GM19025 (cell line): Measurements from ENCODE around the gene KDM4C.
A peak's percentile ranks its signal among the peaks of the same experiment; 100 is the strongest.

ENCODE experiments used
- ATAC-seq: cut with Tn5 transposase; IDR thresholded peaks from one replicate; pipeline ENCODE4 v1.9.1; 2021; ENCODE audit warnings: mild to moderate bottlenecking, low read depth, moderate library complexity; ENCODE audit not compliant: unreplicated experiment

The KDM4C gene

DNA sequence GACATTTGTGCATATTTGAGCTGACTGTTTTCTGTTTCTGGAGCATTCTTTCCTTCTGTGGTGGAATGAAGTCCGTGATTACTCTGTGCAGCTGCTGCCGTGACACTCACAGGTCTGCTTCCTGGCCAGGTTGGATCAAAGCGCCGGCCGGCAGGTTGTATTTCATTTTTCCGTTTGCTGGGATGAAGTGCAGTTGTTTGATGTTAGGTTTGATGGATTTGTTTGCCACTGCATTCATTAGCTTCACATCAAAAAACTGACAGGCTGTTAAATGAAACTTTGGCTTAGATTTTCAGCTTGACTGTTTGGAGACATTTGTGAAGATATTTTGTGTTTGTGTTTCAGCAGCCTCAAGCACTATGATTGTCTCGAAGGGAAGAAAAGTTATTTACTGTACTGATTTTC lies 140.1 kb downstream of the KDM4C start:
- no peak for ATAC-seq

DNA sequence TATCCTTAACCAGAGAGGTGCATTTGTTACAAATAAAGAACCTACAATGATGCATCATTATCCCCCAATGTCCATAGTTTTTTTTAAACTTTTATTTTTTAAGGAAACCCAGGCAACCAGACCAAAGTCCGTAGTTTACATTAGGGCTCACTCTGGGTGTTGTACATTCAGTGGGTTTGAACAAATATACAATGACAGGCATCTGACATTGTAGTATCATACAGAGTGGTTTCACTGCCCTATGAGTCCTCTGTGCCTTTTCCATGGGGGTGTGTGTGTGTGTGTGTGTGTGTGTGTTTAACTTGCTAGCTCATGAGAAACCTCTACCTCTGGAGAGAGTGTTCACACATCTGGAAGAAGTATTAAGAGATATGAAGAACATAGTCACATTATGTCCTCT lies 141.5 kb downstream of the KDM4C start:
- no peak for ATAC-seq

DNA sequence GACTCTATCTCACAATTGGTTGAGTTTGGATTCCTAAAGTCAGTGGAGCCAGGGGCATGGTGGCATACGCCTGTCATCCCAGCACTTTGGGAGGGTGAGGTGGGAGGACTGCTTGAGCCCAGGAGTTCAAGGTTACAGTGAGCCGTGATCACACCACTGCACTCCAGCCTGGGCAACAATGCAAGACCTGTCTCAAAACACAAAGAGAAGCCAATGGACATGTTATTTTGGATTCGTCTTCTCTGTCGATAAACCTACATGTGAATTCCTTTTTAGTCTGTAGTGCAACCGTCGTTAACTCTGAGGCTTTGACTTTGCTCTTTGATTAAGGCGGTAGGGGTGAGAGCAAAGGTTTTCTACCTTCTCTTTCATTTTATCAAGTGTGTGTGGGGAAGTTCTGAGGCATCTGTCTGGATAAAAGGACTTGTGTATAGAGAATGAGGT lies 142.7 kb downstream of the KDM4C start:
- ATAC-seq = no peak

DNA sequence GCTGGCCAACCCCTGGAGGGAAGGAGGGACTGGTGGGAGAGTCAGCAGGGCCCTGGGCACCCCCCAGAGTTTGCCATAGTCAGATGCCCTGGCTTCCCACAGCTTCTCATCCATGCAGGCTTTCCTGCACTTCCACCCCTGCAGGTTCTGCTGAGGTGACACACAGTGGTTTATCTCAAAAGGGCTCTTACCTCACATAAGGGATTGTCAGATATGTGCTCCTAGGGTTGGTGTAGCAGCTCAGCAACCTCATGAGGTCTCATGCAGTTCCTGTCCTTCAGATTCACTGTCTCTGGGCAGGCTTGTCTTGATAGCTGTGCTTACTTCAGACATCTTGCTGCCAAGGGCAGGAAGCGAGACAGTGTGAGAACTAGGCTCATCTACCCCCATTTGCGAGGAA lies 143.4 kb downstream of the KDM4C start:
- ATAC-seq = no peak

DNA sequence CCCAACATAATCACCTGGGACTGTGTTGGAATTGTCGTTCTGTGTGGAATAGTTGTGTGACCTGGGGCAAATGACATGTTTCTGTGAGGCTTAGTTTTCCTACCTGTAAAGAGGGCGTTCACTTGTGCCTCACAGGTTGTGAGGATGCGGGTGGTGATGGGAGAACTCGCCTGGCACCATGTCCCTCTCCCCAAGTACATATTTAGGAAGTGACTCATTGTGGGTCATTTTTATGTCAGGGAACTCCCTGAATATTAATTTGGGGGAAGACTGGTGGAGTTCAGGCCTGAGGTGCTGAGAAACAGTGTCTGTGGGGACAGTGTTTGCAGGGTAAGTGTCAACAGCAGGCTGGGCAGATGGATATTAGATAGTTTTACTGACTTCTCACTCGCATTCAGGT lies 144.7 kb downstream of the KDM4C start:
- ATAC-seq = peak; percentile 58

DNA sequence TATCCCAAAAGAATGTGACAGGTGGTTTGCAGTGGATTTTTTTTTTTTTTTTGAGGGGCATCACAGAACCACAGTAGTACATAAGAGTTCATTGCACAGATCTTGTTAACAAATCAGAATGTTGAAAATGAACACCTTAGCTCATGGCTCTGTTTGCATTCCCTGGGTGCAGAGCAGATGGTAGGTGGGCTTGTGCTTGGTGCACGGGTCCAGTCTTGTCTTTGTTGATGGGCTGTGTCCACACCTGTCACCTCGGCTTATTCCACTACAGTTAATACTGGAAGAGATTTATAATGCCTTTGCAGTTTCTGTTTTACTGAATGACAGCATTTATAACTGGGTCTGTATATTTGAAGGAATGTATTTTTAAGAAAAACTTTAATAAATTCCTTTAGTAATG lies 146.6 kb downstream of the KDM4C start:
- no peak for ATAC-seq

DNA sequence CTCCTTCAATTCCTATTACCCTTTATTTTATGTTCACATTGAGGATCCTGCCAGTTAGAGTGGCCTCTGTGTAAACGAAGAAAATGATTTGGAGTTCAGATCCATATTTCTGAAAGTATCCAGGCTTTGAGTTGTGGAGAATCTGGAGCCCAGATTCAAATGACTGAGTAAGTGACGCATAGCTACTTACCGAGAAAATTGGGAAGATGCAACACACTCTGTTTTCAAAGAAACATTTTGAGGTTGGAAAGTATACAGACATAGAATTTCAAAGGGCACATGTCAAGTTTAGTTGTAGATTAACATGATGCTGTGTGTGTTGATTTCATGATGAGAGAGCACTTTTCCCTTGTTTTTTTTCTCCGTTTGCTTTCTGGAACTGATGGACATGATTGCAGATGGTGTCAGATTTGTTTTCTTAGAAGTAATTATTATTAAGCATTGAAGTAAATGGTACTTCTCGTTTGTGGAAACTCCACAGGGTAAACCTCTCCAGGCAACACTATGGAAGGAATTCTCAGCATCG lies 148.1 kb downstream of the KDM4C start:
- no peak for ATAC-seq

DNA sequence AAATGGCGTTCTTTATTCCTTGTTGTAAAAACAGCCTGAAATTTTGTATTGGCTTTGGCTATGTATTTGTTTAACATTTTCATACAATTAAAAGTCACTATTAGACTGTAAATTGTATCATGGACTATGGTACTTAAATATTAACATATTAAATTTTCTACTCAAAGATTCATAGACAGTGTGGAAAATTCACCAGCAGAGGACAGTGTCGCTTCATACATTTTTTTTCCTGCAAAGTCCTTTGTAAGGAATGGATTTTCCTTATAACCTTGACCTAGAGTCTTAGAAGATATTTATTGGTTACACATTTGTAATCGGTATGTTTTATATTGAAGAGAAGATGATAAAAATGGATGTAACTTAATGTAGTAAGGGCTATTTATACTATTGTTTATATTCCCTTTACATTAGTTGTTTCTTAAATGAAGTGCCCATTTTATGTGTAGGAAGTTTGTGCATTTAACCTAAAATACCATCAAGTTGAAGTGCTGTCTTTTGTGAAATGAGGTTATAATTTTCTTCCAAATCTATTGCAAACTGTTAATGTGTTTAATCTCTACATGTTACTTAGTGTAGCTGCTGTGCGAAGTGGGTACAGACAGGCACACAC lies 150.1 kb downstream of the KDM4C start:
- no peak for ATAC-seq

DNA sequence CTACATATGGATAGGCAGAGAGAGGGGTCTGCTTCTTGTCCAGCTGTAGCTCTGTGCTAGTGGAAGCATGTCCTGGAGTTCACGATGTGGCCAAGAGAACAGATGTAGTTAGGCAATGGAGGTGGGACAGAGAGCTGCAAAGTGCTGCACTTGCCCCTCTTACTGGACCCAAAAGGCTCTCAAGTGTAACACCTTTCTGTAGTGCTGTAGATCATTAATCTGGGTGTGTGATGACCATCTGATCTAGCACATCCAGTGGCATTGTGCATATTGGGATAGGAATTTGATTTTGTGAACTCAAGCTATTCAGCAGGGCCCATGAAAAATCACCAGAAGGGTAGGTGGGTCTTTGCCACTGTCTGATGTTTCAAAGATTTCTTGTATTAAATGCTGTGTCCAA lies 151.4 kb downstream of the KDM4C start:
- no peak for ATAC-seq

DNA sequence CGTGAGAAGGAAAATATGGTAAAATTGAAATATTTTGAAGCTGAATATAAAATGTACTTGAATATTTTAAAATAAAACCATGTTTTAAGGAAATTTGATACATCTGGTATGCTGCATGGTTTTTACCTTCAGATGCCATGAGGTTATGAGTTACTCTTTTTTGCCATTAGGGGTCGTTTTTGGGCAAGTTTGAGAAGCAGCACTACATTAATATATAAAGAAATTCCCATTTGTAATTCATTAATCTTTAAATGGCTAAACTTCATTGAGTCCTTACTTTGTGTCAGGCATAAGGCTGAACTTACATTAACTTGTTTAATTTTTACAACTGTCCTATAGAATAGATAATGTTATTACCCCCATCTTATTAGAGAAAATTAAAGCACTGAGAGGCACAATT lies 152.3 kb downstream of the KDM4C start:
- ATAC-seq = no peak

DNA sequence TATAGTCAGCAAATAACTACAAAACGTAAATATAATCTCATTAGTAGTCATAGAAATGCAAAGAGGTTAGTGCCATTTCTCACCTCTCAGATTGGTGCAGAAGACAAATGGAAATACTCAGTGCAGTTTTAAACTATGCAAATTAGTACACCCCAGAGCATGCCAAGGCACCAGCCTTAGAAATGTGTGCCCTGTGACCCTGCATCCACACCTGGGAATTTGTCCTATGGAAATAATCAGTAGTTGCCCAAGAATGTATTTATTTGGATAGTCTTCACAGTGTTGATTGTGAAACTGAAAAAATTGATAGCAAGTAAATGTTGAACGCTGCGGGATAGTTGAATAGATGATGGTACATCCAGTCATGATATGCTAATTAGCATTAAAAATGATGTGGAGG lies 152.7 kb downstream of the KDM4C start:
- no peak for ATAC-seq

DNA sequence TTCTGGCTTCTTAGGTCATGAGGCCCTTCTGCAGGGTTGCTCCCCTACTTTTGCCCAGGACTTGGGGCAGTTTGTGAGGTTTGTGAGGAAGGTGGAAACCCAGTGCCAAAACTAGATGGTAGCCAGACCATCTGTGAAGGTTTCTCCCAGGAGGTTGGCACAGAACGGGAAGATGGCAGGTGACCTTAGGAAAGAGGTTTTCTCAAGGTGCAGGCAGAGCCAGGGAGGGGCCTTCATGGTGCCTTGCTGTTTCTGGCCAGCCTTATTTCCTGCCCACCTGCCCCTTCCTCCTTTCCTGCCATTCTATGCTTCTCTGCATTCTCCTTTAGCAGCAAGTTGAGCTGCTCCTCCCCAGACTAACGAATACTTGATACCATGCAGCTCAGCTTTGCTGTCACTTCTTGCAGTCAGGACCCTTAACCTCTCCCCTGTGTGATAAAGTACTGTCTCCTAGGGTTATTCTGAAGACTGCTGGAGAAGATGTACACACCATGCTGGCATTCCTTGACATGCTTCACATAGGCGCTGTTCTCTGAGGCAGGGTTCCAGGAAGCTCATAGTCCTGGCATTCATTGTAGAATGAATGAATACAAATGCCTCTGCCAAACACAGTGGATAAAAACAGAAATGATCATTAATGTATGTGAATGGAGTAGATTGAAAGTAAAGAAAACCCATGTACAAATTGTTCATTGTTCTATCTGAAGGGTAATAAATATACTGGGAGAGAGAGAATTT lies 154.3 kb downstream of the KDM4C start:
- no peak for ATAC-seq

DNA sequence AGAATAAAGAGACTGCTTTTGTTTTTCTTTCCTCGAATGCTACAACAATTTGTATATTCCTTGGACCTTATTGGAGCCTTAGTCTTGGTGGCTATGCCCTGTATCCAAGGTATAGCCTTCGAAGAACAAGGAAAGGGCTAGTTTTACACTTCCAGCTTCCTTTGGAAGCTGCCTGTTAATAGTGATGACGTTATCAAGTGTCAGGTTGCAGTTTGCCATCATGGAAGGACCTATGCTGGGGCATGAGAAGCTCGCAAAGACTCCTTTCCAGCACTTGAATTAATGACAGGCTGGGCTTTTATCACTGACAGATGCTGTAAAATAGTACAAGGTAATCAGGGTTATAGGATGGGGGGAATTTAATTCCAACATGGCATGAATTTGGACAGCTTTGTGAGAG lies 157.9 kb downstream of the KDM4C start:
- no peak for ATAC-seq

DNA sequence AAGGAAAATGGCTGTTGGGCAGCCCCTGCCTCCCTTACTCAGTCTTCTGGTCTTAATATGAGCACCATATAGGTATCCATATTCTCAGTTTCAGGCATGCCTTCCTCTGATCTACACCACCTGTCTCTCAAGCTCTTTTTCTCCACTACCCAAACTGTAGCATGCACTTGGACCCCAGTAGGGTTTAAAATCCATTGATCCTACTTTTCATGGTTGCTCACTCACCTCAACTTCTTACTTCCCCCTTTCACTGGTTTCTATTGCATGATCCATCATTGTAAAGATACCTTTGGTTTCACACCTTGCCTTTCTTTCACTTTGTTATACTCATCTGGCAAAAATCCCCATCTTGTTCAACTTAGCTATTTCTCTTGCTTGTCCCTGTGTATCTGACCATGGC lies 159.4 kb downstream of the KDM4C start:
- ATAC-seq = peak; percentile 81

DNA sequence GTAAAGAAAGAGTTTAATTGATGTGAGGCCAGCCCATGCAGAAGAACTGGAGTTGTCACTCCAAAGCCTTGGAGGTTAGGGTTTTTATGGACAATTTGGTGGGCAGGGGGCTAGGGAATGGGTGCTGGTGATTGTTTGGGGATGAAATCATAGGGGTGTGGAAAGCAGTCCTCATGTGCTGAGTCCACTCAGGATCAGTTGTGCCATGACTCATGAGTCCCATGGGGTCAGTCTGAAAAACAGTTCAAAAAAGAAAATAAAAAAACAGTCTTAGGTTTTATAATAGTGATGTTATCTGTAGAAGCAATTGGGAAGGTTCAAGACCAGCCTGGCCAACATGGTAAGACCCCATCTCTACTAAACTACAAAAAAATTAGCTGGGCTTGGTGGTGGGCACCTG lies 162.3 kb downstream of the KDM4C start:
- ATAC-seq = no peak

DNA sequence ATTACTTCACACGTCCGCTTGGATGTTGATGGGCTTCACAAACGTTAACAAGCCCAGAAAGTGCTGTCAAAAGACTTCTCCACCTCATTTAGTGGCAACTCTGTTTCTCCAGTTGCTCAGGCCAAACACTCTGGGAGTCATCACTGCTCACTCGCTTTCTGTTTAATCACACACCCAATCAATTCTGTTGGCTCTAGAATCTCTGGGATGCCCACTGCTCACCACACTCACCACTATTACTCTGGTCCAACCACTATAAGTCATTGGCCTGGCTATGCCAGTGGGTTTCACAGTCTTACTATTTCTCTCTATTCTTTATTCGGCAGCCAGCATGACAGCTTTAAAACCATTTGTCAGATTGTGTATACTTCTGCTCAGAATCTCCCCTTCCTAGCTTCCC lies 163.5 kb downstream of the KDM4C start:
- no peak for ATAC-seq

DNA sequence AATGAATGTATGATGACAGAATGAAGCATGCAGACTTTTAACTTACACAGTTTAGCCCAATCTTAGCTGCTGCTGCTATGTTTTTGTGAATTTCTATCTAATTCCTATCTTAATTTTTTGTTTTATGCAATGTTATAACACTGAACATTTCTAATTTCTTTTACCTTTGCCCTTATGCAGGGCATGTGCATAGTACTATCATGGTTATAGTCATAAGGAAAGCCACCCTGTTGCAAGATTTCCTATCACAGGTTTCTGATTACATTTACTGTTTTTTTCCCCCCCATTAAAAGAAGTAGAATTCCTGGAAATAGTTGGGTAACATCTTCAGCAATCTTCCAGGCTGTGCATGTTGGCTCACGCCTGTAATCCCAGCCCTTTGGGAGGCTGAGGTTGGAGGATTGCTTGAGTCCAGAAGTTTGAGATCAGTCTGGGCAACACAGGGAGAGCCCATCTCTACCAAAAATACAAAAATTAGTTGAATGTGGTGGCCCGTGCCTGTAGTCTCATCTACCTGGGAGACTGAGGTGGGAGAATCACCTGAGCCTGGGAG lies 164.4 kb downstream of the KDM4C start:
- no peak for ATAC-seq

DNA sequence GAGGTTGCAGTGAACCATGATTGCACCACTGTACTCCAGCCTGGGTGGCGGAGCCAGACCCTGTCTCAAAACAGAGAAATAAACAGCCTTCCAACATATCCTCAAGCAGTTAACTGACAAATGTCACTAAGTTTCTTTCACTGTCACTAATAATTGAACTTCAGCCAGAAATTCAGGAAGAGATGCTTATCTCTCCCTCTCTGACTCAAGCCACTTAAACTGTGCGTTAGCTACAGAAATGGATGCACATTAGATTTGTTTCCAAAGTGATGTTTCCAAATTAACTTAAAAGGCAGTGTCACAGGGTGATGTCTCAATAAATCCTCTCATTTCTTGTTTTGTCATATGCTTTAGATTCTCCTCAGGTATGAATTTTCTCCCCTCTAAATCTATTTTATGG lies 164.9 kb downstream of the KDM4C start:
- ATAC-seq = no peak

DNA sequence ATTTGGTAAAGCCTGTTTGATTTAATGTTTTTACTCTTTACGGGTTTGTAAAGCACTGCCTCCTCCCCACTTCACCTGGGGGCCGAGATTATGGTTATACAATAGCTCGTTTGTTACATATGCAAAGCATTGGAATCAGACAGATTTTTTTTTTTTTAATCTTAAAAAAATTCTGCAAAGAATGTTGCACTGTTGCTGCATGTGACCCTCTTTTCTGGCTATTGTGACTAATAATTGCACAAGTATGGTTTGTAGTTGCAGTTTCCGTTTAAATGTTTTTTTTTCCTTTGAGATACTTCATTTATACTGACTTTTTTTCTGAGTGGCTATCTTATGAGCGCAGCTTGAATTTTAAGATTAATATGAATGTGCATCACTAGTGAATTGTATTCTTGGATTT lies 165.3 kb downstream of the KDM4C start:
- no peak for ATAC-seq

DNA sequence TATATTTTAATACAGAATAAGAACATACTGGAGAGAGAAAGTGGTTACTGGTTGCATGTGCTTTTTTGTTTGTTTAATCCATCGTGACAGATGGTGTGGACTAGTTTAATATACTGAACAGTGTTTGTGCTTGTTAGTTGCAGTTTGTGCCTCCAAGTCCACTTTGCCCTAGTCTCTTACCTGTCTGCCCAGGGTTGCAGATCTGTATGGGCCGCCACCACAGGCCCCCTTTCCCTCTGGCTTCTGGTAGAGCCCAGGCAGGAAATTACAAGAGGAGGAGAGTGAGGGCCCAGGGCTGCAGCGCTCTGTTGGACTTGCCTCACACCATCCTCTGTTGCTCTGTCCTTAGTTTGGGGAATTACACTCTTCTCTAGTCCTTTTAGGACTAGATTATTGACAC lies 166.4 kb downstream of the KDM4C start:
- ATAC-seq = no peak

DNA sequence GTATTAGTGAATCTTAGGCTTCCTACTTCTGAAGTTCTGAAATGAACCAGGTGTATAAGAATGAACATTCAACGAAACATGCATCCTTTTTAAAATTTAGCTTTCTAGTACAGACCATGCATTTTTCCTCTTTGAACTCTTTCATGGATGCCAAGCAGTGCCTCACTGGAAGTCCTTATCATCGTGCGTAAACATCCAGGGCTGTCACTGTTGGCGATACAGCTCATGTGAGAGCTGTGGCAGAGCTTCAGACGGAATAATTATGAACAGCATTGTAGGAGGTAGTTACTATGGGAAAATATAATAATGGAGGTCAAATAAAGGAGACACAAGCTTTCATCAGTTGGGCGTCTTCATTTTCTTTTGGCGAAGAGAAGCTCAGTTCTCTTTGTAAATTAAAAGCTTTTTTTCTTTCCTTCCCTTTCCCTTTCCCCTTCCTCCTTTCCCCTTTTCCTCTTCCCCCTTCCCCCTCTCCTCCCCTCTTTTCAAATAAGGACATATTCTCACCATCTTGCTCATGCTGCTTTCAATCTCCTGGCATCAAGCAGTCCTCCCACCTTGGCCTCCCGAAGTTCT lies 167.3 kb downstream of the KDM4C start:
- no peak for ATAC-seq

DNA sequence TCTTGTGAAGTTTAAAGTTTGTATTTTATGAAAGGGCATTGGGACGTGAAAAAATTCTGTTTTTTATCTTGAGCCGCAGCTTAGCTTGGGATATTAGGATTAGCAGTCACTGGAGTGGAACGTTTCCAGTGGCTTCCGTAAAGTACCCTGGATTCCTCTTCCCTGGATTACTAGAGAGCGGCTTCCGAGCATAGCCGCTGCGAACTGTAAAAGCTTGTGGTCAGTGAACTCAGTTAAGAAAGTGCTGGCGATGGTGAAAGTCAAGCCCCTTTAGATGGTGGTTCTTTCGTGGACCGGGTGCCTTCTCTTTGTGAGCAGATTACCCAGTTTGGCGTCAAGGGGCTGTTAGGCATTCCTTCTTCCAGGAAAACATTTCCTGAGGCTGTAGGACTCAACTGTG lies 168.1 kb downstream of the KDM4C start:
- ATAC-seq = no peak
